CD14-positive monocyte (primary cell): ENCODE measurements around the gene PDCD7. TPM values are rescaled to one million over a fixed set of nuclear protein-coding genes. Genes with fewer than 3 reads are reported as not detected.

ENCODE experiments used
- DNase-seq, 3 donors: peaks; one replicate each; pipeline ENCODE4 v3.0.0-alpha.2; 2011 to 2022
- H2AFZ ChIP-seq: 2 replicates; pipeline ENCODE4 v1.6.0; 2012; ENCODE audit warnings: mild to moderate bottlenecking, low read depth, low read length, inconsistent platforms; ENCODE audit not compliant: insufficient read depth, poor library complexity, severe bottlenecking
- H3K27ac ChIP-seq, 2 donors: 1 replicate in 1 of 2; 2 replicates in 1 of 2; pipeline ENCODE4 v1.5.1; 2012 to 2013; ENCODE audit warnings: low read length in 2 of 2, control low read depth in 1 of 2, inconsistent platforms in 1 of 2, low read depth in 1 of 2, mild to moderate bottlenecking in 1 of 2
- H3K27me3 ChIP-seq, 2 donors: one replicate each; pipeline versions ENCODE4 v1.6.0 to v1.6.1; 2011 to 2013; ENCODE audit warnings: low read length in 2 of 2; ENCODE audit not compliant: control insufficient read depth in 2 of 2, insufficient read depth in 2 of 2
- H3K36me3 ChIP-seq, 2 donors: replicated peaks in 1 of 2; 1 replicate in 1 of 2; 2 replicates in 1 of 2; pipeline versions ENCODE4 v1.5.1 to v1.6.1; 2012 to 2013; ENCODE audit warnings: low read length in 2 of 2, control low read depth in 1 of 2, inconsistent platforms in 1 of 2, mild to moderate bottlenecking in 1 of 2; ENCODE audit not compliant: insufficient read depth in 2 of 2, control insufficient read depth in 1 of 2
- H3K4me1 ChIP-seq, 2 donors: 1 replicate in 1 of 2; 2 replicates in 1 of 2; pipeline versions ENCODE4 v1.5.1 to v1.6.1; 2012 to 2013; ENCODE audit warnings: low read length in 2 of 2, control low read depth in 1 of 2, inconsistent platforms in 1 of 2, mild to moderate bottlenecking in 1 of 2, moderate library complexity in 1 of 2; ENCODE audit not compliant: insufficient read depth in 2 of 2, control insufficient read depth in 1 of 2
- H3K4me2 ChIP-seq: replicated peaks from 2 replicates; pipeline ENCODE3; 2012; ENCODE audit warnings: low read length, moderate library complexity, mild to moderate bottlenecking; ENCODE audit not compliant: poor library complexity, severe bottlenecking; ENCODE audit errors: extremely low read depth
- H3K4me3 ChIP-seq, 3 experiments: fragments of 200-600 bp in 1 of 3; sonication (generic) in 1 of 3; replicated peaks in 1 of 3; 1 replicate in 2 of 3; 2 replicates in 1 of 3; pipeline ENCODE4 v1.5.1; 2011 to 2013; ENCODE audit warnings: low read length in 3 of 3, mild to moderate bottlenecking in 3 of 3, control low read depth in 2 of 3, low read depth in 2 of 3, inconsistent platforms in 1 of 3, moderate library complexity in 1 of 3
- H3K79me2 ChIP-seq: 2 replicates; pipeline ENCODE4 v1.6.0; 2012; ENCODE audit warnings: mild to moderate bottlenecking, control low read depth, inconsistent platforms, low read length, moderate library complexity; ENCODE audit not compliant: insufficient read depth
- H3K9ac ChIP-seq: 2 replicates; pipeline ENCODE4 v1.6.0; 2017; ENCODE audit warnings: low read length, mild to moderate bottlenecking; ENCODE audit not compliant: insufficient read depth, poor library complexity, severe bottlenecking
- H3K9me3 ChIP-seq, 2 donors: replicated peaks in 1 of 2; 1 replicate in 1 of 2; 2 replicates in 1 of 2; pipeline versions ENCODE4 v1.5.1 to v1.6.1; 2012 to 2013; ENCODE audit warnings: low read length in 2 of 2, control low read depth in 1 of 2; ENCODE audit not compliant: control insufficient read depth in 1 of 2, insufficient read depth in 1 of 2
- H4K20me1 ChIP-seq: 2 replicates; pipeline ENCODE4 v1.6.0; 2012; ENCODE audit warnings: mild to moderate bottlenecking, low read length, control low read depth, moderate library complexity; ENCODE audit not compliant: insufficient read depth
- H3K27ac Mint-ChIP-seq, 7 donors: one replicate each; pipeline ENCODE4 v1.8.0; 2020; ENCODE audit warnings: mild to moderate bottlenecking in 7 of 7, mixed read lengths in 7 of 7, moderate library complexity in 6 of 7, inconsistent platforms in 2 of 7
- H3K27me3 Mint-ChIP-seq, 3 donors: one replicate each; pipeline ENCODE4 v1.8.0; 2021 to 2022; ENCODE audit warnings: low read depth in 3 of 3, mild to moderate bottlenecking in 3 of 3, mixed read lengths in 3 of 3, moderate library complexity in 3 of 3, inconsistent platforms in 1 of 3
- H3K36me3 Mint-ChIP-seq, 2 donors: one replicate each; pipeline ENCODE4 v1.8.0; 2020; ENCODE audit warnings: mixed read lengths in 2 of 2, inconsistent platforms in 1 of 2, mild to moderate bottlenecking in 1 of 2
- H3K4me1 Mint-ChIP-seq: one replicate; pipeline ENCODE4 v1.8.0; 2020; ENCODE audit warnings: mild to moderate bottlenecking, mixed read lengths
- H3K4me3 Mint-ChIP-seq, 2 donors: one replicate each; pipeline ENCODE4 v1.8.0; 2020; ENCODE audit warnings: mild to moderate bottlenecking in 2 of 2, mixed read lengths in 2 of 2, moderate library complexity in 1 of 2
- H3K9me3 Mint-ChIP-seq, 7 donors: one replicate each; pipeline ENCODE4 v1.8.0; 2020 to 2022; ENCODE audit warnings: mixed read lengths in 7 of 7, mild to moderate bottlenecking in 6 of 7, moderate library complexity in 6 of 7, inconsistent platforms in 2 of 7
- whole genome bisulfite sequencing: methylation state at CpG from one replicate; pipeline ENCODE4 v1.1.5; 2013; ENCODE audit warnings: missing lambda C conversion rate; ENCODE audit not compliant: insufficient coverage; 5-methylcytosine and 5-hydroxymethylcytosine counted together
- intact Hi-C, 2 donors: fragments of 100-400 bp; cut with micrococcal nuclease; formaldehyde crosslinking; loops; one replicate each; pipeline versions ENCODE4 v1.15.0 to v1.15.1; 2023
- polyA plus RNA-seq, 3 donors: library from polyadenylated mRNA; depleted of rRNA in 1 of 3; unstranded in 2 of 3; stranded (reverse) in 1 of 3; fragments of 300-500 nt in 2 of 3; fragments of >200 nt in 1 of 3; fragmentation: Illumina TruSeq in 2 of 3; gene quantifications; 1 replicate in 2 of 3; 2 replicates in 1 of 3; pipeline ENCODE4 v1.2.3, GENCODE V29; 2012 to 2021
- TF ChIP-seq, protein P1 (sequence below): fragments of 200-600 bp; IDR thresholded peaks from one replicate; pipeline ENCODE4 v1.8.0; 2022; ENCODE audit warnings: antibody characterized with exemption, mild to moderate bottlenecking

Gene PDCD7
- polyA plus RNA-seq, 3 donors: 3.1 to 6.9 (median 4.7) TPM

DNA sequence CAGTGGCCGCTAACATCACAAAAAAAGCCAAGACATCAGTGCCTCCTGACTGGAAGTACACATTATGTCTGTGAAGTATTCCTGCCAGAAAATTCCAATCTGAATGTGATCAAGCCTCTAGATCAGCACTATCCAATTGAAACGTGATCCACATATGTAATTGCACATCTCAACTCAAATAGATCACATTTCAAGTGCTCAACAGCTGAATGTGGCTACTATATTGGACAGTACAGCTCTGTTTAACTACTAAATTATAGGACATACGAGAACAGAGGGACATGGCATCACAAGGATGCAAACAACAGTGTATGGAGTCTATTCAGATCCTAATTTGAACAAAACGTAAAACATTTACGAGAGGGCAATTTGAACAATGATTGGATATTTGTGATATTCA, 18.1 kb downstream of the PDCD7 start:
- Histone ChIP-seq H3K4me1 (no peaks in the 10 kb centered on the region), H3K4me3 (no peak overlapping the region), H3K9ac (no peak overlapping the region), H3K27me3 (no peaks in the 10 kb centered on the region), H2AFZ (no peak overlapping the region), H3K4me2 (no peak overlapping the region), H3K79me2 (peaks cover under 1% of the 10 kb centered on the region), H3K36me3 (peaks cover 65 to 88% of the 10 kb centered on the region in 2 donors), H4K20me1 (no peaks in the 10 kb centered on the region), H3K9me3 (no peaks in the 10 kb centered on the region), H3K27ac (no peak overlapping the region)
- Mint-ChIP-seq H3K4me1 (no peaks in the 10 kb centered on the region), H3K27me3 (no peaks in the 10 kb centered on the region), H3K4me3 (no peak overlapping the region), H3K27ac (no peak overlapping the region), H3K36me3 (peaks cover 72 to 75% of the 10 kb centered on the region in 2 donors), H3K9me3 (no peaks in the 10 kb centered on the region)
- 100% methylated on average over 1 of the region's 5 CpGs for WGBS
- intact Hi-C loops: no loop called here
- TF ChIP-seq, protein P1, sequence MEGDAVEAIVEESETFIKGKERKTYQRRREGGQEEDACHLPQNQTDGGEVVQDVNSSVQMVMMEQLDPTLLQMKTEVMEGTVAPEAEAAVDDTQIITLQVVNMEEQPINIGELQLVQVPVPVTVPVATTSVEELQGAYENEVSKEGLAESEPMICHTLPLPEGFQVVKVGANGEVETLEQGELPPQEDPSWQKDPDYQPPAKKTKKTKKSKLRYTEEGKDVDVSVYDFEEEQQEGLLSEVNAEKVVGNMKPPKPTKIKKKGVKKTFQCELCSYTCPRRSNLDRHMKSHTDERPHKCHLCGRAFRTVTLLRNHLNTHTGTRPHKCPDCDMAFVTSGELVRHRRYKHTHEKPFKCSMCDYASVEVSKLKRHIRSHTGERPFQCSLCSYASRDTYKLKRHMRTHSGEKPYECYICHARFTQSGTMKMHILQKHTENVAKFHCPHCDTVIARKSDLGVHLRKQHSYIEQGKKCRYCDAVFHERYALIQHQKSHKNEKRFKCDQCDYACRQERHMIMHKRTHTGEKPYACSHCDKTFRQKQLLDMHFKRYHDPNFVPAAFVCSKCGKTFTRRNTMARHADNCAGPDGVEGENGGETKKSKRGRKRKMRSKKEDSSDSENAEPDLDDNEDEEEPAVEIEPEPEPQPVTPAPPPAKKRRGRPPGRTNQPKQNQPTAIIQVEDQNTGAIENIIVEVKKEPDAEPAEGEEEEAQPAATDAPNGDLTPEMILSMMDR: no peak
- DNase-seq: no peak

- Mint-ChIP-seq H3K27ac (no peak within 1 kb of the TSS), H3K4me1 (no peaks in the 10 kb centered on the region), H3K36me3 (peaks cover 71 to 72% of the 10 kb centered on the region in 2 donors), H3K4me3 (no peak within 1 kb of the TSS), H3K27me3 (no peaks in the 10 kb centered on the region), H3K9me3 (no peaks in the 10 kb centered on the region)
- no peaks in the 10 kb centered on the region for H4K20me1 ChIP-seq
- H3K27me3 ChIP-seq: no peaks in the 10 kb centered on the region
- TF ChIP-seq, protein P1: no peak
- H3K4me2 ChIP-seq: no peak within 1 kb of the TSS
- H3K4me3 ChIP-seq: no peak within 1 kb of the TSS
- no peak within 1 kb of the TSS for H3K9ac ChIP-seq
- no CpG with 5 or more reads among the region's 2 CpGs for WGBS
- no peaks in the 10 kb centered on the region for H3K4me1 ChIP-seq
- no peak within 1 kb of the TSS for H3K27ac ChIP-seq
- H3K36me3 ChIP-seq: peaks cover 63 to 84% of the 10 kb centered on the region in 2 donors
- no peaks in the 10 kb centered on the region for H3K79me2 ChIP-seq
- no peak for DNase-seq
- intact Hi-C loops: no loop called here
- H3K9me3 ChIP-seq: no peaks in the 10 kb centered on the region
- H2AFZ ChIP-seq: no peak within 1 kb of the TSS
These were observed 18.5 kb downstream of the PDCD7 start, which contains the start of gene UBAP1L for GRCh38 chr15:65115086-65115485. Gene UBAP1L, minus strand, starts transcription at chr15:65115200. Its CDS starts 8,985 bp downstream, at chr15:65106215.
